Mesodermal cell (in vitro differentiated cells): ENCODE results near the gene ARHGEF39.
"Not testable (repeated sequence)": the region's sequence is repeated elsewhere in the genome, so short reads cannot be mapped to it uniquely, and the experiment has no call there.

Source experiments
- H3K27ac ChIP-seq: 2 replicates; pipeline ENCODE4 v1.7.0; 2013; ENCODE audit warnings: mild to moderate bottlenecking, low read depth, low read length, moderate library complexity; ENCODE audit not compliant: severe bottlenecking
- H3K36me3 ChIP-seq: 2 replicates; pipeline ENCODE4 v1.7.1; 2013; ENCODE audit warnings: mild to moderate bottlenecking, low read length, moderate library complexity; ENCODE audit not compliant: control insufficient read depth, insufficient read depth
- H3K4me1 ChIP-seq: one replicate; pipeline ENCODE4 v1.7.1; 2013; ENCODE audit warnings: mild to moderate bottlenecking, low read length; ENCODE audit not compliant: insufficient read depth, control insufficient read depth, poor library complexity, severe bottlenecking
- H3K4me3 ChIP-seq: 2 replicates; pipeline ENCODE4 v1.7.0; 2013; ENCODE audit warnings: low read length, control low read depth, mild to moderate bottlenecking; ENCODE audit not compliant: insufficient read depth, poor library complexity, severe bottlenecking; ENCODE audit errors: extremely low read depth
- H3K9me3 ChIP-seq: 2 replicates; pipeline ENCODE4 v1.7.1; 2013; ENCODE audit warnings: mild to moderate bottlenecking, low read length, moderate library complexity; ENCODE audit not compliant: control insufficient read depth
- WGBS, 2 experiments: methylation state at CpG; one replicate each; pipeline ENCODE4 v1.1.5; 2013; ENCODE audit warnings: missing lambda C conversion rate in 2 of 2; ENCODE audit not compliant: insufficient coverage in 2 of 2; 5-methylcytosine and 5-hydroxymethylcytosine counted together

Gene ARHGEF39

DNA sequence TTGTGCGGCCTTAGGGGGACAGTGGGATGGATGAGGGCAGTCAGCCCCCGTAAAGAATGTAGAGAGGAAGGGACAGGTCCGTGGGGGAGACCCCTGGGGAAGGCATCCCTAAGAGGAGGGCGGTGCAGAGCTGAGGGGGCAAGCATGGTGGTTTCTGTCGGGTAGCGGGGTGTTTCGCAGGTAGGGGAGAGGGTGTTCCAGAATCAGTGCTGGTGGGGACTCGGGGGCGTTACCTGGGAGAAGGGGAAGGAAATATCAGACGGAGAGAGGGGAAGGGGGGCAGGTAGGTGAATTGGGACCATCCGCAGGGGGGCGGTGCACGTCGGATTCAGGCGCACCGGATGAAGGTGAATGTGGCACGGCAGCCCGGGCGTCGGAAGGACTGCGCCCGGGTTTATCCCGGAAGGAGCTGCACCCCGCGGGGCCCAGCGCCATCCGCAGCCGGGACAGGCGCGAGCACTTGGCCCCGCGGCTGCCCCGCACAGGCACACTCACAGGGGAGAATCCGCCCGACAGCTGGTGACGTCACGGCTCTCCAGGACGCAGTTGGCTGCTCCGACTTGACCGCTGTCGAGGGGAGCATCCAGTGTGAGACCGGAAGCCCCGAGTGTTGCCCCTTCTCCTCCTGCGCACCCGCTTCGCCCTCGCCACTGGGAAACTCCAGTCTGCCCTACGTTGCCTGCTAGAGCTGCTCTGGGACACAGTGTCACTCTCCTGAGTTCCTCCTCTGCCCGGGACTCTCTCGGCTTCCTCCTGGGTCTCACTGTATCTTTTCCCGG is 48.1 kb downstream of the ARHGEF39 start:
- no peaks in the 10 kb centered on the region for H3K9me3 ChIP-seq
- no peak overlapping the region for H3K27ac ChIP-seq
- 13 to 17% methylated on average over 47 to 50 of the region's 51 CpGs for WGBS, 2 experiments
- H3K4me3 ChIP-seq = peak overlapping the region; percentile 18
- no peaks in the 10 kb centered on the region for H3K36me3 ChIP-seq
- no peaks in the 10 kb centered on the region for H3K4me1 ChIP-seq

DNA sequence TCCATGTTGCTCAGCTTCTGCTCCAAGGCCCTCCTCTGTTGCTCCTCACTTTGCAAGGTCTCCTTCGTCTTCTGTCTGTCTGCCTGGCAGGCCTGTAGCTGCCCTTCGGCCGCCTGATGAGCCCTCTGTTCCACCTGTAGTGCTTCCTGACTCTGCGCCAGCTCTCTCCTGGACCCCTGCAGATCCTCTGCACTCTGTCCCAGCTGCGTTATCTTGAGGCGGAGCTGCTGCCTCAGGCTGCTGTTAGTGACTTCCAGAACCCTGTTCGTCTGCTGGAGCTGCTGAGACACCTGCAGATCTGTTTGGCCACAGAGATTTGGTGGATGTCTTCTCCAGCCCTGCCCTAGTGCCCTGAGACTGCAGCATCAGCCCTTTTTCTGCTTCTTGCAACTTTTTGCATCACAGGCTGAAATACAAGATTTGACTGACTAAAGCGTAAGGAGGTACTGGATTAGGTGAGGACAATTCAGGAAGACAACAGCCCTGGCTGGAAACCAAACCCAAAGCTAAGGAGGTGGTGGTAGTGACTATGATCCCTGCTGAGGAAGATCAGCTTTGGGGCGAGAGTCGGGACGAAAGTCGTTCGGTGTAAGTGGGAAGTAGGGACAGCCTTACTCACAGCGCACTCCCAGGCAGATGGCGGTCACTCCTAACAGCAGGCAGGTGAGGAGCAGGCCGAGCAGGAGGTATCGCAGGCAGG is 48.9 kb downstream of the ARHGEF39 start:
- Histone ChIP-seq H3K27ac (no peak overlapping the region), H3K9me3 (no peaks in the 10 kb centered on the region), H3K36me3 (no peaks in the 10 kb centered on the region), H3K4me1 (no peaks in the 10 kb centered on the region), H3K4me3 (no peak overlapping the region)
- WGBS, 2 experiments = 78 to 82% methylated on average over 13 to 14 of the region's 17 CpGs

DNA sequence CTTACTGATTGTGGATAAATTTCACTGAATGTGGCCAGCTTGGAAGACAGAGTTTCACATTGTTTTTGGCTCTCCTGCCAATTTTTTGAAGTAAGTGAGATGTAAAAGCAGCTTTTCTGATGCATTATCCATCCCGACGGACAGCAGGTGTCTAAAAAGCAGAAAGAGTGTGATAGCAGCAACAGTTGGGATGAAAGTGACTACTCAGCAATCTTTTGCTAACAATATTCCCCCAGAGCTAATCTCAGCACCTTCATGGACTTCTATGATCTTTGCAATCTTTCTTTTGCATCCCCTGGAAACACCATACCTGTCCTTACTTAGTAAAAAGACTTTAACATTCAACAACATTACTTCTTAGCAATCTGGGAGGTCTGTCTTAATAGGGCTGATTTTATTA is 52.2 kb downstream of the ARHGEF39 start:
- WGBS, 2 experiments = 79 to 100% methylated on average over 2 of the region's 2 CpGs
- no peaks in the 10 kb centered on the region for H3K9me3 ChIP-seq
- no peaks in the 10 kb centered on the region for H3K4me1 ChIP-seq
- H3K4me3 ChIP-seq = no peak overlapping the region
- H3K36me3 ChIP-seq = peaks cover 13% of the 10 kb centered on the region
- no peak overlapping the region for H3K27ac ChIP-seq

DNA sequence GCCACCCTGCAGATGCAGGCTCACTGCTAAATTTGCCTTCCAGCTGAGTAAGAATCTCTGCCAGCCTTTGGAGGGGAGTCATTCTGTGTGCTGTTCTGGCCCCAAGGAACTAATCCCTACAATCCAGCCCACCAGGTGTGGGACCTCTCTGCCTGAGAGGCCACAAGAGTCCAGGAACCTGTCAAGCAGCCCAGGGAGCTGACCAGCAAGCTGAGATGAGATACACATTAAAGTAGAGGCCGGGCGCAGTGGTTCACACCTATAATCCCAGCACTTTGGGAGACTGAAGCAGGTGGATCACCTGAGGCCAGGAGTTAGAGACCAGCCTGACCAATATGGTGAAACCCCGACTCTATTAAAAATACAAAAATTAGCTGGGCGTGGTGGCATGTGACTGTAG is 52.9 kb downstream of the ARHGEF39 start:
- H3K36me3 ChIP-seq = peaks cover 21% of the 10 kb centered on the region
- not testable (repeated sequence) for H3K4me3 ChIP-seq, H3K9me3 ChIP-seq, H3K27ac ChIP-seq, H3K4me1 ChIP-seq
- WGBS, 2 experiments = 89 to 96% methylated on average over 3 to 4 of the region's 4 CpGs

DNA sequence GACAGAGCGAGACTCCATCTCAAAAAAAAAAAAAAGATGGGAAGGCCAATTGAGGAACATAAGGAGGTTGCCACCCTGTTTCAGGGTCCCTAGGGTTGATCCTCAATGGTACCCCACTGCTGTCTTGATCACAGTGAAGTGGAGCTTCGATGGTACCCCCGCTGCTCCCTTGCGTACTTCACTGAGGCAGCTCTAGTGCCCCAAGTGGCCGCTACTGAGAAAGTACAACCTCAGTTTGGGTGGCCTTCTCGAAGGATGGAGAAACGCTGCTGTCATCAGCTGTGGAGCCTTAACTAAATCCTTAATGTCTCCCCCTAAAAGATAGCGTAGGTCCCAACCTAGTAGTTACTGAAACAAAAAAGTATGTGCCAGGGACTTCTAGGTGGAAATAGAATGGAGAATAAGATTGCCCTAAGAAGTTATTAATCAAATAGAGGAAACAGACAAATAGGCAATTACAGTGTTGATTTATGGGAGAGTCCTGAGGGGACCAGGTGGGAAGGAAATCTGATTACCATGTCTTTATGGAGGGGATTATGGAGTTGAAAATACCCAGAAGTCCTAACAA is 53.7 kb downstream of the ARHGEF39 start:
- WGBS, 2 experiments = 33 to 44% methylated on average over 3 to 4 of the region's 8 CpGs

DNA sequence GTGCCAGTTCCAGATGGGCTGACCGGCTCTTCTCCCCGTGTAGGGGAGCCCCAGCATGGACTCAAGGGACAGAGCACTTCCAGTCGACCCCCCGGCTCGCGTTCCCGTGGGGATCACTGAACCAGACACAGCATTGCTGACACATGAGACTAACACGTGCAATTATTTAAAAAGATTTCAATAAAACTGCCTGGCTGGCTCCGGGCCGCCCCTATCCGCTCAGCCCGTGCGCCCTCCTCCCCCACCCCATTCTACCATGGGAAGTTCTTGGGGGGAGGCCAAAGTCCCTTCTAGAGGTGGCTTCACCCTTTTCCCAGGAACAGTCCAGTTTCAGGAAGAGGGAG is 55.2 kb downstream of the ARHGEF39 start:
- H3K27ac ChIP-seq = no peak overlapping the region
- 91 to 97% methylated on average over 8 of the region's 13 CpGs for WGBS, 2 experiments
- peaks cover 21% of the 10 kb centered on the region for H3K36me3 ChIP-seq
- no peaks in the 10 kb centered on the region for H3K9me3 ChIP-seq
- no peak overlapping the region for H3K4me3 ChIP-seq
- H3K4me1 ChIP-seq = no peaks in the 10 kb centered on the region

More for the DNA sequence above, 53.7 kb downstream of the ARHGEF39 start:
- no peak overlapping the region for H3K27ac ChIP-seq
- no peak overlapping the region for H3K4me3 ChIP-seq
- peaks cover 21% of the 10 kb centered on the region for H3K36me3 ChIP-seq
- no peaks in the 10 kb centered on the region for H3K4me1 ChIP-seq
- no peaks in the 10 kb centered on the region for H3K9me3 ChIP-seq
